Esophagus squamous epithelium (tissue), 5 donors: ENCODE measurements around the gene FRMD1. TPM values are rescaled to one million over a fixed set of nuclear protein-coding genes. Genes with fewer than 3 reads are reported as not detected.

Experiments used
- DNase-seq: peaks from one replicate; lab custom pipeline; 2025; lab: John Stamatoyannopoulos, UW
- H3K27ac ChIP-seq, 4 donors: fragments of 200-600 bp; sonication (generic); one replicate each; pipeline ENCODE4 v1.5.1; 2016 to 2019; ENCODE audit warnings: mild to moderate bottlenecking in 1 of 4
- H3K27me3 ChIP-seq, 4 donors: fragments of 200-600 bp; sonication (generic); 1 replicate in 3 of 4; 2 replicates in 1 of 4; pipeline versions ENCODE4 v1.5.1 to v1.6.0; 2017 to 2021; ENCODE audit warnings: antibody characterized with exemption in 1 of 4
- H3K36me3 ChIP-seq, 3 donors: fragments of 200-600 bp; sonication (generic); one replicate each; pipeline ENCODE4 v1.5.1; 2016 to 2019
- H3K4me1 ChIP-seq, 3 donors: fragments of 200-600 bp; sonication (generic); one replicate each; pipeline ENCODE4 v1.5.1; 2017 to 2019
- H3K4me3 ChIP-seq, 4 donors: fragments of 200-600 bp; sonication (generic); 1 replicate in 3 of 4; 2 replicates in 1 of 4; pipeline ENCODE4 v1.5.1; 2016 to 2019; ENCODE audit warnings: mild to moderate bottlenecking in 2 of 4, moderate library complexity in 1 of 4
- H3K9me3 ChIP-seq, 3 donors: fragments of 200-600 bp; sonication (generic); one replicate each; pipeline ENCODE4 v1.5.1; 2016 to 2019
- CTCF ChIP-seq, 6 experiments: fragments of 450-650 bp in 4 of 6; fragments of 200-600 bp in 2 of 6; sonication (generic) in 2 of 6; IDR thresholded peaks; one replicate each; pipeline ENCODE4 v1.5.1; 2016 to 2019; ENCODE audit warnings: antibody characterized with exemption in 6 of 6, mild to moderate bottlenecking in 4 of 6, moderate library complexity in 4 of 6
- POLR2A ChIP-seq, 4 donors: fragments of 450-650 bp; IDR thresholded peaks; one replicate each; pipeline ENCODE4 v1.6.1; 2017; ENCODE audit warnings: antibody characterized with exemption in 4 of 4, mild to moderate bottlenecking in 4 of 4, moderate library complexity in 3 of 4
- WGBS, 2 donors: methylation state at CpG; one replicate each; pipeline ENCODE4 v1.1.5; 2018; 5-methylcytosine and 5-hydroxymethylcytosine counted together
- intact Hi-C: fragments of 100-400 bp; cut with DNase I; formaldehyde crosslinking; loops from one replicate; pipeline ENCODE4 v1.15.0; 2022
- total RNA-seq, 4 donors: library from RNA; depleted of rRNA; stranded (reverse); fragments of >200 nt; gene quantifications; one replicate each; pipeline ENCODE4 v1.1.0, GENCODE V29; 2016
- donor health status: DM: yes; HTN: yes; CAD: no.

FRMD1 gene
- total RNA-seq, 4 donors from 2014 or later: 0.13 to 0.19 TPM; not detected in 2

GRCh38 chr6:168084465-168085160 is 5.6 kb upstream of the FRMD1 start:
- no peaks in the 10 kb centered on the region for H3K36me3 ChIP-seq
- intact Hi-C loops: no loop called here
- WGBS, 2 donors: 34 to 86% methylated on average over 3 to 10 of the region's 19 CpGs
- no peak for DNase-seq
- no peak overlapping the region for H3K27ac ChIP-seq
- TF ChIP-seq CTCF (IDR thresholded peaks at IDR 0.05): no peak
- TF ChIP-seq POLR2A (IDR thresholded peaks at IDR 0.05): no peak
- H3K9me3 ChIP-seq: no peaks in the 10 kb centered on the region
- peaks cover 0 to 9% (median 0%) of the 10 kb centered on the region in 3 donors for H3K4me1 ChIP-seq
- peaks cover 0 to 12% (median 0%) of the 10 kb centered on the region in 4 donors for H3K27me3 ChIP-seq
- no peak overlapping the region for H3K4me3 ChIP-seq

GRCh38 chr6:168083514-168083885 is 4.5 kb upstream of the FRMD1 start:
- no peak for DNase-seq
- no peak overlapping the region for H3K4me3 ChIP-seq
- WGBS, 2 donors: 25 to 58% methylated on average over 2 to 4 of the region's 5 CpGs
- no peaks in the 10 kb centered on the region for H3K9me3 ChIP-seq
- intact Hi-C loops: no loop called here
- no peak overlapping the region for H3K27ac ChIP-seq
- peaks cover 0 to 12% (median 0%) of the 10 kb centered on the region in 4 donors for H3K27me3 ChIP-seq
- TF ChIP-seq POLR2A (IDR thresholded peaks at IDR 0.05) (no peak), CTCF (IDR thresholded peaks at IDR 0.05) (no peak)
- no peaks in the 10 kb centered on the region for H3K36me3 ChIP-seq
- H3K4me1 ChIP-seq: peaks cover 0 to 8% (median 0%) of the 10 kb centered on the region in 3 donors

- WGBS, 2 donors: 61 to 66% methylated on average over 8 to 16 of the region's 17 CpGs
- intact Hi-C loops: no loop called here
- H3K27ac ChIP-seq: no peak overlapping the region
- peaks cover 0 to 12% (median 0%) of the 10 kb centered on the region in 4 donors for H3K27me3 ChIP-seq
- TF ChIP-seq CTCF (IDR thresholded peaks at IDR 0.05) (no peak), POLR2A (IDR thresholded peaks at IDR 0.05) (no peak)
- H3K36me3 ChIP-seq: no peaks in the 10 kb centered on the region
- H3K9me3 ChIP-seq: no peaks in the 10 kb centered on the region
- no peak overlapping the region for H3K4me3 ChIP-seq
- no peak for DNase-seq
- peaks cover 0 to 3% (median 0%) of the 10 kb centered on the region in 3 donors for H3K4me1 ChIP-seq
These were observed 4.0 kb upstream of the FRMD1 start for GRCh38 chr6:168082860-168083513.

- no peak for DNase-seq
- Histone ChIP-seq H3K4me1 (no peaks in the 10 kb centered on the region), H3K27me3 (peaks cover 0 to 15% (median 0%) of the 10 kb centered on the region in 4 donors), H3K36me3 (no peaks in the 10 kb centered on the region), H3K4me3 (no peak overlapping the region), H3K9me3 (no peaks in the 10 kb centered on the region), H3K27ac (no peak overlapping the region)
- TF ChIP-seq POLR2A (IDR thresholded peaks at IDR 0.05) (no peak), CTCF (IDR thresholded peaks at IDR 0.05) (no peak)
- intact Hi-C loops: no loop called here
- 80 to 81% methylated on average over 12 to 20 of the region's 26 CpGs for WGBS, 2 donors
These were observed 3.0 kb upstream of the FRMD1 start for GRCh38 chr6:168081858-168082546.
